Activated gamma-delta T cell treated with anti-CD3 and anti-CD28 coated beads, Interleukin-2, amount 50 U/mL, for 16 hours (primary cell): ENCODE data around the gene TGIF2LY.
"Not testable (repeated sequence)": the region's sequence is repeated elsewhere in the genome, so short reads cannot be mapped to it uniquely, and the experiment has no call there.

Experiments used
- DNase-seq: peaks from one replicate; pipeline ENCODE4 v3.0.0-alpha.2; 2020; ENCODE audit warnings: low read depth

The TGIF2LY gene

GRCh38 chrY:3578767-3579166 lies at the start of gene TGIF2LY:
TGIF2LY (plus strand) TSS chrY:3579067; CDS start chrY:3579245, 178 bp downstream.
- DNase-seq: not testable (repeated sequence)
